Measurements from ENCODE around the gene KCNK13.

DNA sequence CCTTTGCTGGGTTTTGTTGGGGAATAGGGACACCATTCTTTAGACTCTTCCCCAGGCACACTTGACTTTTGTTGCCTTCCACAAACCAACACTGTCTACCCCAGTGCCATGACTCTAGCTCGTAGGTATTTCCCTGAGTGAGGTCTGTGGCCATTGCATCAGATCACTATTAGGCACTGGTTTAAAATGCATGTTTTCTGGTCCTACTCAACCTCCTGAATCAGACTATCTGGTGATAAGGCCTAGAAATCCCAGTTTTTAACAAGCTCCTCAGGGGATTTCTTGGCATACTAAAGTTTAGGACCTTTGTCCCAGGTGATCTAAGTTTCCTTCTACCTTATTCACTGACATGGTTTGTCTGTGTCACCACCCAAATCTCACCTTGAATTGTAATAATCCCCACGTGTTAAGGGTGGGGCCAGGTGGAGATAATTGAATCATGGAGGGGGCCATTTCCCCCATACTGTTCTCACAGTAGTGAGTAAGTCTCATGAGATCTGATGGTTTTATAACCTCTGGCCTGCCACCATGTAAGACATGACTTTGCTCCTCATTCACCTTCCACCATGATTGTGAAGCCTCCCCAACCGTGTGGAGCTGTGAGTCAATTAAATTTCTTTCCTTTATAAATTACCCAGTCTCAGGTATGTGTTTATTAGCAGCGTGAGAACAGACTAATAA is 106.8 kb downstream of the KCNK13 start:
- TF ChIP-seq, protein P1, sequence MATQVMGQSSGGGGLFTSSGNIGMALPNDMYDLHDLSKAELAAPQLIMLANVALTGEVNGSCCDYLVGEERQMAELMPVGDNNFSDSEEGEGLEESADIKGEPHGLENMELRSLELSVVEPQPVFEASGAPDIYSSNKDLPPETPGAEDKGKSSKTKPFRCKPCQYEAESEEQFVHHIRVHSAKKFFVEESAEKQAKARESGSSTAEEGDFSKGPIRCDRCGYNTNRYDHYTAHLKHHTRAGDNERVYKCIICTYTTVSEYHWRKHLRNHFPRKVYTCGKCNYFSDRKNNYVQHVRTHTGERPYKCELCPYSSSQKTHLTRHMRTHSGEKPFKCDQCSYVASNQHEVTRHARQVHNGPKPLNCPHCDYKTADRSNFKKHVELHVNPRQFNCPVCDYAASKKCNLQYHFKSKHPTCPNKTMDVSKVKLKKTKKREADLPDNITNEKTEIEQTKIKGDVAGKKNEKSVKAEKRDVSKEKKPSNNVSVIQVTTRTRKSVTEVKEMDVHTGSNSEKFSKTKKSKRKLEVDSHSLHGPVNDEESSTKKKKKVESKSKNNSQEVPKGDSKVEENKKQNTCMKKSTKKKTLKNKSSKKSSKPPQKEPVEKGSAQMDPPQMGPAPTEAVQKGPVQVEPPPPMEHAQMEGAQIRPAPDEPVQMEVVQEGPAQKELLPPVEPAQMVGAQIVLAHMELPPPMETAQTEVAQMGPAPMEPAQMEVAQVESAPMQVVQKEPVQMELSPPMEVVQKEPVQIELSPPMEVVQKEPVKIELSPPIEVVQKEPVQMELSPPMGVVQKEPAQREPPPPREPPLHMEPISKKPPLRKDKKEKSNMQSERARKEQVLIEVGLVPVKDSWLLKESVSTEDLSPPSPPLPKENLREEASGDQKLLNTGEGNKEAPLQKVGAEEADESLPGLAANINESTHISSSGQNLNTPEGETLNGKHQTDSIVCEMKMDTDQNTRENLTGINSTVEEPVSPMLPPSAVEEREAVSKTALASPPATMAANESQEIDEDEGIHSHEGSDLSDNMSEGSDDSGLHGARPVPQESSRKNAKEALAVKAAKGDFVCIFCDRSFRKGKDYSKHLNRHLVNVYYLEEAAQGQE (IDR thresholded peaks at IDR 0.05; ENCODE audit: low read depth) = no peak
- TF ChIP-seq TEAD4 (IDR thresholded peaks at IDR 0.05) (no peak), CEBPB (IDR thresholded peaks at IDR 0.05) (no peak), CREB1 (IDR thresholded peaks at IDR 0.05; ENCODE audit: low read depth) (no peak), TAF1 (IDR thresholded peaks at IDR 0.05; ENCODE audit: low read depth) (no peak), ZBTB7A (IDR thresholded peaks at IDR 0.05; ENCODE audit: low read depth) (no peak), NFIC (IDR thresholded peaks at IDR 0.05) (no peak), YY1 (IDR thresholded peaks at IDR 0.05; ENCODE audit: low read depth) (no peak), RAD21 (IDR thresholded peaks at IDR 0.05; ENCODE audit: low read depth) (no peak)
- TF ChIP-seq, protein P2, sequence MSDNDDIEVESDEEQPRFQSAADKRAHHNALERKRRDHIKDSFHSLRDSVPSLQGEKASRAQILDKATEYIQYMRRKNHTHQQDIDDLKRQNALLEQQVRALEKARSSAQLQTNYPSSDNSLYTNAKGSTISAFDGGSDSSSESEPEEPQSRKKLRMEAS (IDR thresholded peaks at IDR 0.05) = no peak
